NT2/D1 (cell line): ENCODE results near the gene ID2.

Experiments
- SUZ12 ChIP-seq: IDR thresholded peaks from 2 replicates; pipeline ENCODE4 v1.6.1; 2011; ENCODE audit not compliant: insufficient read length, insufficient read depth; ENCODE audit errors: extremely low read depth
- YY1 ChIP-seq: IDR thresholded peaks from 2 replicates; pipeline ENCODE4 v1.6.1; 2011; ENCODE audit not compliant: insufficient read length, insufficient read depth
- ZNF274 ChIP-seq: IDR thresholded peaks from 2 replicates; pipeline ENCODE4 v1.6.1; 2011; ENCODE audit warnings: mild to moderate bottlenecking, low read depth, low read length

GRCh38 chr2:8728305-8729015 lies 46.6 kb downstream of the ID2 start:
- TF ChIP-seq YY1: no peak
- no peak for TF ChIP-seq SUZ12
- TF ChIP-seq ZNF274: no peak
